ENCODE measurements around the gene C19orf53.
"Not testable (repeated sequence)": the region's sequence is repeated elsewhere in the genome, so short reads cannot be mapped to it uniquely, and the experiment has no call there.

Gene C19orf53

GRCh38 chr19:13763265-13763664, 11.0 kb upstream of the C19orf53 start:
- no peak for DNase-seq (ENCODE audit: low read depth, low spot score)

GRCh38 chr19:13764101-13764807, 10.0 kb upstream of the C19orf53 start, which contains the start of gene MRI1:
Gene MRI1 (plus strand): TSS chr19:13764522. CDS start chr19:13764589, 67 bp downstream.
- peak; percentile 30 for DNase-seq (ENCODE audit: low read depth, low spot score)

GRCh38 chr19:13764821-13765394, 9.3 kb upstream of the C19orf53 start:
- DNase-seq (ENCODE audit: low read depth, low spot score): no peak

DNA sequence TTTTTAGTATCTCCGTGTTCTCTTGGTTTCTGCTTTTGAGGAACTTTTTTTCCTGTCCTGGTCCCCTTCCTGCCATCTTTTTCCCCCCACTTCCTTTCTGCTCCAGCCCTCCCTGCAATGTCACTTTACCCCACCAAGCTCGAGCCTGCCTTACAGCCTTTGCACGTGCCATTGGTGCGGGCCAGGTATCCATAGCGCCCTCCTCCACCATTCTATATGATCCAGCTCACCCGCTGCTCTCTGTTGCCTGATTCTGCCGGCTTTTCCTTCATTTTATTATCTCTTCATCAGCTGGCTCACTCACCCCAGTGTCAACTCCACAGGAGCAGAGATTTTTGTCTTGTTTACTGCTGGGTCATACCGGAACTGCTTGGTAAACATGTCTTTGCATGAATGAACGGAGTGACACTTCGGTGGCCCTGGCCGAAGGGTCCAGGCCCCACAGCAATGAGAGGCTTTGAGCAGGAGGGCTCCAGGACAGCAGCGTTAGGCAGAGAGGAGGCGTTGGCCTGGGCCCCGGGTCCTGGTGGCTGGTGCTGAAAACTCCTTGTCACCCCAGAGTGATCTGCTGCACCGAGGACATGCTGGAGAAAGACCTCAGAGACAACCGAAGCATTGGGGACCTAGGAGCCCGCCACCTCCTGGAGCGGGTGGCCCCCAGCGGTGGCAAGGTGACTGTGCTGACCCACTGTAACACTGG, 8.7 kb upstream of the C19orf53 start:
- no peak for DNase-seq (ENCODE audit: low read depth, low spot score)

DNA sequence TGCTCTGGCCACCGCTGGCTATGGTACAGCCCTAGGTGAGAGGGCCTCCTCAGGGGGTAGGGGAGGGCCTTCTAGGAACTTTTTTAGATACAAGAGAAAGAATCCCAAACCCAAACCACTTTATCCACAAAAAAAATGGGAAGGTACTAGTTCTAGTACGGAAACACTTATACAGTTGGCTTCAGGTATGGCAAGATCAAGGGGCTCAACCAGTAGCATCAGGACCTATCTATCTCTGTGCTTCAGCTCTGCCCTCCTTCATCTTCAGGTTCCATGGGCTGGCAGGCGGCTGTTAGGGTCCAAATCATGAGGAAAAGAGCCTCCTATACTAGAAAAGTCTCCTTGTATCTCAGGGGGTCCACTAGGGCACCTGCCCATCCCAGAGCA, 8.2 kb upstream of the C19orf53 start:
- DNase-seq (ENCODE audit: low read depth, low spot score): no peak

DNA sequence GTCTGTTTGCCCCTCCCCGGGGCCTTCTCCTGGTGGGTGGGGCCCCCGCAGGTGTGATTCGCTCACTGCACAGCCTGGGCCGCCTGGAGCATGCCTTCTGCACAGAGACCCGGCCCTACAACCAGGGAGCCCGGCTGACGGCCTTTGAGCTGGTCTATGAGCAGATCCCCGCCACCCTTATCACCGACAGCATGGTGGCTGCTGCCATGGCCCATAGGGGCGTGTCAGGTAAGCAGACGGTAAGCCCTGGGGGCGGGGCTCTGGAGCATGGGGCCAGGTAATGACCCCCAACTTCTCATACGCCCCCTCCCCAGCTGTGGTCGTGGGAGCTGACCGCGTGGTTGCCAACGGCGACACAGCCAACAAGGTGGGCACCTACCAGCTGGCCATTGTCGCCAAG, 5.7 kb upstream of the C19orf53 start:
- DNase-seq (ENCODE audit: low read depth, low spot score): no peak

DNA sequence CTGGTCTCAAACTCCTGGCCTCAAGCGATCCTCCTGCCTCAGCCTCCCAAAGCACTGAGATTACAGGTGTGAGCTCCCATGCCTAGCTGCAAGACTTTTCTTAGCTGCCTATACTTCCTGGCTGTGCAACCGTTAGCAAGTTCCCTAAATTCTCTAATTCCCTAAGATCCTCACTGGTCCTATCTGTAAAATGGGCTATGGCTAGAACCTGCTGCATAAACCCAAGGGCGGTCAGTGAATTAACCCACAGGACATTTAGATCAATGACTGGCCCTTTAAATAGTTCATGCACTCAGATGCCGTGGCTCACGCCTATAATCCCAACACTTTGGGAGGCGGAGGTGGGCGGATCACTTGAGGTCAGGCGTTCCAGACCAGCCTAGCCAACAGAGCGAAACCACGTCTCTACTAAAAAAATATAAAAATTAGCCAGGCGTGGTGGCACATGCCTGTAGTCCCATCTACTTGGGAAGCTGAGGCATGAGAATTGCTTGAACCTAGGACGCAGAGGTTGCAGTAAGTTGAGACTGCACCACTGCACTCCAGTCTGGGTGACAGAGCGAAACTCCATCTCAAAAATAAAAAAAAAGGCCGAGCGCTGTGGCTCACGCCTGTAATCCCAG, 4.1 kb upstream of the C19orf53 start:
- DNase-seq (ENCODE audit: low read depth, low spot score): no peak

- no peak for DNase-seq (ENCODE audit: low read depth, low spot score)
Measured at GRCh38 chr19:13778398-13778797, 4.1 kb downstream of the C19orf53 start.

- DNase-seq (ENCODE audit: low read depth, low spot score): no peak
Measured at GRCh38 chr19:13778847-13779246, 4.6 kb downstream of the C19orf53 start.

GRCh38 chr19:13779794-13780193, 5.5 kb downstream of the C19orf53 start:
- not testable (repeated sequence) for DNase-seq (ENCODE audit: low read depth, low spot score)

- DNase-seq (ENCODE audit: low read depth, low spot score): no peak
Measured at GRCh38 chr19:13781547-13781946, 7.3 kb downstream of the C19orf53 start.

- no peak for DNase-seq (ENCODE audit: low read depth, low spot score)
Measured at GRCh38 chr19:13782537-13782936, 8.3 kb downstream of the C19orf53 start.

- DNase-seq (ENCODE audit: low read depth, low spot score): no peak
Measured at GRCh38 chr19:13783565-13784500, 9.6 kb downstream of the C19orf53 start.

DNA sequence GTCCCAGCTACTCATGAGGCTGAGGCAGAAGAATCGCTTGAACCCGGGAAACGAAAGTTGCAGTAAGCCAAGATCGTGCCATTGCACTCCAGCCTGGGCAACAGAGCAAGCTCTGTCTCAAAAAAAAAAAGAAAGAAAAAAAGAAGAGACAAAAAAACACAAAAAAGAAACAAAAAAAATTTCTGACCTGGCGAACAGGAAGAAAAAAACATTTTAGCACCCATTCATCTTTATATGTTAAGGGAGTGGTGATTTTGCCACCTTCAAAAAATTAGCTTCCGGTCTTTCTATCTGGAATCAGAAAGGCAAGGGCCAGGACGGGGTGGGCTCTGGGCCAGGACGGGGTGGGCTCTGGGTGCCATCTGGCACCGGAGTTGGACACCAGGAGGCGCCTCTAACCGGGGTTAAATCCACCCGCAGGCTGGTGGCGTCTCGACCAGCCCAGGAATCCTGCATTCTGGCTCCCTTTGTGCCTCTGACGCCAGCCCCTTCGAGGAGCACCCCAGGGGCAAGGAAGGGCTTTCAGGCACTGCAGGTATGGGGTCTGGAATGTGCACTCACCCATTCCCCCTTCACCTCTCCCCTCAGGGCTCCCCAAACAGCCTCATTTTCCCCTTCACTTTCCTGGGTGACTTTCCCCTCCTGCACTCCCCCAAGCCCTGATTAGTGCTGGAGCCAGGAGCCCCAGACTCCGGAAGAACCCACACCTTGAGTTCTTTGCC, 10.6 kb downstream of the C19orf53 start:
- DNase-seq (ENCODE audit: low read depth, low spot score): peak; percentile 36

DNA sequence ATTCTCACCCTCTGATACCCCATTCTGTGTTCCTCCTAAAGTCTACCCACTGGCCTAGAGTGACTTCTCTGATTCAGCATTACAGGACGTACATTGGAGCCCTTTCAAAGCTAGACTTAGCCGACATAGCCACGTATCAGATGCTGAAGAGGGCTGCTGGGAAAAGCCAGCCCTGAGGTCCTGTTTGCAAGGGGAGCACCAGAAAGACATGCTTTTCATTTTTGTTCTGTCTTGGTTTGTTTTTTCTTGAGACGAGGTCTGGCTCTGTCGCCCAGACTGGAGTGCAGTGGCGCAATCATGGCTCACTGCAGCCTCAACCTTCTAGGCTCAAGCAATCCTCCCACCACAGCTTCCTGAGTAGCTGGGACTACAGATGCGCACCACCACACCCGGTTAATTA, 14.7 kb downstream of the C19orf53 start:
- DNase-seq (ENCODE audit: low read depth, low spot score): no peak

GRCh38 chr19:13790354-13790753, 16.1 kb downstream of the C19orf53 start:
- DNase-seq (ENCODE audit: low read depth, low spot score): no peak

DNA sequence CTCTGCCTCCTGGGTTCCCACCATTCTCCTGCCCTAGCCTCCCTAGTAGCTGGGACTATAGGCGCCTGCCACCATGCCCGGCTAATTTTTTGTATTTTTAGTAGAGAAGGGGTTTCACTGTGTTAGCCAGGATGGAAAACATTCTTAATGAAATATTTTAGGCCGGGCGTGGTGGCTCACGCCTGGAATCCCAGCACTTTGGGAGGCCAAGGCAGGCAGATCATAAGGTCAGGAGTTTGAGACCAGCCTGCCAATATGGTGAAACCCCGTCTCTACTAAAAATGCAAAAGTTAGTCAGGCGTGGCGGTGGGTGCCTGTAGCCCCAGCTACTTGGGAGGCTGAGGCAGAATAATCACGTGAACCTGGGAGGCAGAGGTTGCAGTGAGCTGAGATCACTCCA, 19.1 kb downstream of the C19orf53 start:
- not testable (repeated sequence) for DNase-seq (ENCODE audit: low read depth, low spot score)

GRCh38 chr19:13794398-13794756, 20.1 kb downstream of the C19orf53 start:
- no peak for DNase-seq (ENCODE audit: low read depth, low spot score)

- DNase-seq (ENCODE audit: low read depth, low spot score): peak; percentile 85
Measured at GRCh38 chr19:13794757-13795589, 20.7 kb downstream of the C19orf53 start, which contains the start of gene ZSWIM4. Gene ZSWIM4 (plus strand): TSS chr19:13795443. CDS start chr19:13795649, 206 bp downstream.
